ENCODE measurements around the gene RPAIN. TPM values are rescaled to one million over a fixed set of nuclear protein-coding genes. Genes with fewer than 3 reads are reported as not detected.
A peak's percentile ranks its signal among the peaks of the same experiment; 100 is the strongest.

Gene RPAIN, protein sequence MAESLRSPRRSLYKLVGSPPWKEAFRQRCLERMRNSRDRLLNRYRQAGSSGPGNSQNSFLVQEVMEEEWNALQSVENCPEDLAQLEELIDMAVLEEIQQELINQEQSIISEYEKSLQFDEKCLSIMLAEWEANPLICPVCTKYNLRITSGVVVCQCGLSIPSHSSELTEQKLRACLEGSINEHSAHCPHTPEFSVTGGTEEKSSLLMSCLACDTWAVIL
- 10 to 100 TPM in 4 of 5 donors, 1 to 10 TPM in 1; 8.1 to 81.1 (median 61.2) TPM for total RNA-seq
- 10 to 100 TPM; 32.2 to 35.1 (median 34.7) TPM for polyA plus RNA-seq
- long read RNA-seq, donor 1, transcript RPAIN-203 (7 exons, 1,535 nt) = major isoform, 10 of 16 reads
- long read RNA-seq, donor 1, partial matches to known transcripts = 0 of 16 reads
- long read RNA-seq, donor 1, other reads (novel, unspliced or antisense) = 0 of 16 reads
- long read RNA-seq, donor 2, partial matches to known transcripts = 54 of 174 reads
- long read RNA-seq, donor 2, other reads (novel, unspliced or antisense) = 102 of 174 reads
- long read RNA-seq, donor 3, transcript RPAIN-205 (4 exons, 1,057 nt) = major isoform, 6 of 19 reads
- long read RNA-seq, donor 3, partial matches to known transcripts = 0 of 19 reads
- long read RNA-seq, donor 3, other reads (novel, unspliced or antisense) = 0 of 19 reads
- long read RNA-seq, donor 4, partial matches to known transcripts = 0 of 2 reads
- long read RNA-seq, donor 4, other reads (novel, unspliced or antisense) = 0 of 2 reads
- long read RNA-seq, donor 5, transcript RPAIN-203 (7 exons, 1,535 nt) = minor isoform, 8 of 185 reads
- long read RNA-seq, donor 5, transcript RPAIN-205 (4 exons, 1,057 nt) = major isoform, 10 of 185 reads
- long read RNA-seq, donor 5, partial matches to known transcripts = 50 of 185 reads
- long read RNA-seq, donor 5, other reads (novel, unspliced or antisense) = 108 of 185 reads
- long read RNA-seq, donor 6, transcript RPAIN-203 (7 exons, 1,535 nt) = major isoform, 18 of 472 reads
- long read RNA-seq, donor 6, transcript RPAIN-205 (4 exons, 1,057 nt) = minor isoform, 15 of 472 reads
- long read RNA-seq, donor 6, partial matches to known transcripts = 178 of 472 reads
- long read RNA-seq, donor 6, other reads (novel, unspliced or antisense) = 248 of 472 reads
- long read RNA-seq, donor 7, transcript RPAIN-203 (7 exons, 1,535 nt) = major isoform, 11 of 29 reads
- long read RNA-seq, donor 7, transcript RPAIN-205 (4 exons, 1,057 nt) = minor isoform, 8 of 29 reads
- long read RNA-seq, donor 7, partial matches to known transcripts = 0 of 29 reads
- long read RNA-seq, donor 7, other reads (novel, unspliced or antisense) = 0 of 29 reads
- long read RNA-seq, donor 8, transcript RPAIN-203 (7 exons, 1,535 nt) = major isoform, 9 of 33 reads
- long read RNA-seq, donor 8, transcript RPAIN-205 (4 exons, 1,057 nt) = major isoform, 9 of 33 reads
- long read RNA-seq, donor 8, transcript RPAIN-202 (6 exons, 1,394 nt) = minor isoform, 5 of 33 reads
- long read RNA-seq, donor 8, partial matches to known transcripts = 0 of 33 reads
- long read RNA-seq, donor 8, other reads (novel, unspliced or antisense) = 0 of 33 reads
- long read RNA-seq, donor 9, transcript RPAIN-205 (4 exons, 1,057 nt) = major isoform, 18 of 212 reads
- long read RNA-seq, donor 9, transcript RPAIN-203 (7 exons, 1,535 nt) = minor isoform, 7 of 212 reads
- long read RNA-seq, donor 9, partial matches to known transcripts = 179 of 212 reads
- long read RNA-seq, donor 9, other reads (novel, unspliced or antisense) = 0 of 212 reads
- long read RNA-seq, donor 10, partial matches to known transcripts = 0 of 5 reads
- long read RNA-seq, donor 10, other reads (novel, unspliced or antisense) = 0 of 5 reads

- intact Hi-C loops (cut with DNase I; ENCODE audit: low total_unique reads) = no loop called here
- Histone ChIP-seq H3K4me1 (peaks cover 33 to 65% (median 47%) of the 10 kb centered on the region in 4 donors), H3K27me3 (no peaks in the 10 kb centered on the region), H3K36me3 (peaks cover 30 to 58% (median 51%) of the 10 kb centered on the region in 4 donors), H3K9me3 (no peaks in the 10 kb centered on the region), H3K27ac (peak within 1 kb of the TSS; percentile 80 to 96 (median 95)), H3K4me3 (peak within 1 kb of the TSS; percentile 87 to 88 (median 88))
- 0 to 1% (median 0%) methylated on average over 35 to 41 of the region's 41 CpGs for WGBS, 5 donors
- DNase-seq = peak; percentile 88 to 96
- TF ChIP-seq POLR2AphosphoS5 (IDR thresholded peaks at IDR 0.05) = peak; percentile 69 to 83 (median 78)
- peak in 2 of 4 donors; percentile 21 to 52 for TF ChIP-seq POLR2A (IDR thresholded peaks at IDR 0.05)
- TF ChIP-seq CTCF (IDR thresholded peaks at IDR 0.05) = no peak
Observed at GRCh38 chr17:5419959-5420653, at the start of gene RPAIN. Gene RPAIN (plus strand): TSS chr17:5420182. CDS start chr17:5420211, 29 bp downstream.

- peaks cover 36 to 100% (median 99%) of the 10 kb centered on the region in 4 donors for H3K36me3 ChIP-seq
- H3K4me1 ChIP-seq = no peaks in the 10 kb centered on the region
- TF ChIP-seq POLR2AphosphoS5 (IDR thresholded peaks at IDR 0.05) (no peak), POLR2A (IDR thresholded peaks at IDR 0.05) (no peak), EP300 (IDR thresholded peaks at IDR 0.05) (no peak), CTCF (IDR thresholded peaks at IDR 0.05) (no peak)
- 71 to 83% (median 78%) methylated on average over 4 of the region's 4 CpGs for WGBS, 5 donors
- no peaks in the 10 kb centered on the region for H3K9me3 ChIP-seq
- DNase-seq = no peak
- H3K27ac ChIP-seq = no peak overlapping the region
- no peak overlapping the region for H3K4me3 ChIP-seq
- H3K27me3 ChIP-seq = no peaks in the 10 kb centered on the region
- intact Hi-C loops (cut with DNase I; ENCODE audit: low total_unique reads) = no loop called here
Observed at GRCh38 chr17:5370411-5370810, 49.6 kb upstream of the RPAIN start.

GRCh38 chr17:5373112-5373511 lies 46.9 kb upstream of the RPAIN start:
- Histone ChIP-seq H3K27ac (no peak overlapping the region), H3K9me3 (no peaks in the 10 kb centered on the region), H3K27me3 (no peaks in the 10 kb centered on the region), H3K4me1 (no peaks in the 10 kb centered on the region), H3K36me3 (peaks cover 54 to 100% (median 100%) of the 10 kb centered on the region in 4 donors), H3K4me3 (no peak overlapping the region)
- TF ChIP-seq EP300 (IDR thresholded peaks at IDR 0.05) = no peak
- TF ChIP-seq POLR2A (IDR thresholded peaks at IDR 0.05) = no peak
- TF ChIP-seq CTCF (IDR thresholded peaks at IDR 0.05) = no peak
- no peak for TF ChIP-seq POLR2AphosphoS5 (IDR thresholded peaks at IDR 0.05)
- peak in 1 of 2 donors; percentile 15 for DNase-seq
- intact Hi-C loops (cut with DNase I; ENCODE audit: low total_unique reads) = no loop called here
- 64 to 72% (median 67%) methylated on average over 6 of the region's 6 CpGs for WGBS, 5 donors
